Naive B cell (primary cell): ENCODE data around the gene LPCAT2. TPM values are rescaled to one million over a fixed set of nuclear protein-coding genes. Genes with fewer than 3 reads are reported as not detected.

Experiments used
- ATAC-seq, 2 donors: fragments of 150-1000 bp; cut with Tn5 transposase; 2 replicates each; pipeline ENCODE4 v1.10.0; 2021; ENCODE audit warnings: low read depth in 2 of 2, mild to moderate bottlenecking in 2 of 2, moderate library complexity in 2 of 2
- DNase-seq: peaks from one replicate; pipeline ENCODE4 v3.0.0; 2022
- H3K27ac Mint-ChIP-seq, 6 donors: one replicate each; pipeline ENCODE4 v1.8.0; 2020 to 2022; ENCODE audit warnings: mild to moderate bottlenecking in 6 of 6, mixed read lengths in 6 of 6, moderate library complexity in 5 of 6, inconsistent platforms in 2 of 6
- H3K27me3 Mint-ChIP-seq, 3 donors: one replicate each; pipeline ENCODE4 v1.8.0; 2021 to 2022; ENCODE audit warnings: mixed read lengths in 3 of 3, mild to moderate bottlenecking in 1 of 3
- H3K36me3 Mint-ChIP-seq, 2 donors: one replicate each; pipeline ENCODE4 v1.8.0; 2020 to 2022; ENCODE audit warnings: mixed read lengths in 2 of 2, inconsistent platforms in 1 of 2, mild to moderate bottlenecking in 1 of 2
- H3K4me1 Mint-ChIP-seq, 3 donors: one replicate each; pipeline ENCODE4 v1.8.0; 2020 to 2022; ENCODE audit warnings: mixed read lengths in 3 of 3, inconsistent platforms in 1 of 3, mild to moderate bottlenecking in 1 of 3, moderate library complexity in 1 of 3
- H3K4me3 Mint-ChIP-seq, 8 donors: one replicate each; pipeline ENCODE4 v1.8.0; 2020 to 2022; ENCODE audit warnings: mild to moderate bottlenecking in 8 of 8, mixed read lengths in 8 of 8, moderate library complexity in 8 of 8, inconsistent platforms in 2 of 8
- H3K9me3 Mint-ChIP-seq, 7 donors: one replicate each; pipeline ENCODE4 v1.8.0; 2020 to 2022; ENCODE audit warnings: mixed read lengths in 7 of 7, mild to moderate bottlenecking in 5 of 7, inconsistent platforms in 2 of 7, moderate library complexity in 1 of 7
- polyA plus RNA-seq, 6 donors: library from polyadenylated mRNA; unstranded; fragments of 300-500 nt; fragmentation: Illumina TruSeq; gene quantifications; one replicate each; pipeline ENCODE4 v1.2.3, GENCODE V29; 2021; ENCODE audit warnings: low read depth in 6 of 6

Gene LPCAT2
- polyA plus RNA-seq, 6 donors from 2014 or later = 0.53 to 1.3 (median 0.61) TPM; not detected in 1

GRCh38 chr16:55501549-55502322, 7.1 kb upstream of the LPCAT2 start:
- peaks cover 4 to 8% (median 5%) of the 10 kb centered on the region in 3 donors for H3K27me3 Mint-ChIP-seq
- ATAC-seq (no peak), DNase-seq (no peak)
- no peak overlapping the region for H3K27ac Mint-ChIP-seq
- H3K4me3 Mint-ChIP-seq = peak overlapping the region in 1 of 8 donors; percentile 7
- H3K36me3 Mint-ChIP-seq = no peaks in the 10 kb centered on the region
- no peaks in the 10 kb centered on the region for H3K9me3 Mint-ChIP-seq
- H3K4me1 Mint-ChIP-seq = no peaks in the 10 kb centered on the region

GRCh38 chr16:55502801-55503366, 6.0 kb upstream of the LPCAT2 start:
- H3K4me1 Mint-ChIP-seq = no peaks in the 10 kb centered on the region
- H3K27ac Mint-ChIP-seq = no peak overlapping the region
- peaks cover 0 to 2% (median 0%) of the 10 kb centered on the region in 7 donors for H3K9me3 Mint-ChIP-seq
- H3K4me3 Mint-ChIP-seq = no peak overlapping the region
- H3K36me3 Mint-ChIP-seq = no peaks in the 10 kb centered on the region
- H3K27me3 Mint-ChIP-seq = peaks cover 0 to 12% (median 5%) of the 10 kb centered on the region in 3 donors
- ATAC-seq = no peak
- DNase-seq = no peak

GRCh38 chr16:55503726-55504550, 4.9 kb upstream of the LPCAT2 start:
- Mint-ChIP-seq H3K9me3 (peaks cover 0 to 2% (median 0%) of the 10 kb centered on the region in 7 donors), H3K4me3 (no peak overlapping the region), H3K4me1 (peaks cover 5 to 6% (median 6%) of the 10 kb centered on the region in 3 donors), H3K27ac (no peak overlapping the region), H3K36me3 (no peaks in the 10 kb centered on the region), H3K27me3 (peaks cover 6 to 22% (median 8%) of the 10 kb centered on the region in 3 donors)
- ATAC-seq (no peak), DNase-seq (no peak)

- DNase-seq (no peak), ATAC-seq (no peak)
- H3K4me1 Mint-ChIP-seq = peaks cover 13 to 16% (median 16%) of the 10 kb centered on the region in 3 donors
- peaks cover 13 to 35% (median 14%) of the 10 kb centered on the region in 3 donors for H3K27me3 Mint-ChIP-seq
- peaks cover 0 to 2% (median 0%) of the 10 kb centered on the region in 7 donors for H3K9me3 Mint-ChIP-seq
- H3K36me3 Mint-ChIP-seq = no peaks in the 10 kb centered on the region
- H3K27ac Mint-ChIP-seq = peak overlapping the region in 1 of 6 donors; percentile 22
- no peak overlapping the region for H3K4me3 Mint-ChIP-seq
Measured at GRCh38 chr16:55505333-55506015, 3.4 kb upstream of the LPCAT2 start.

GRCh38 chr16:55506083-55506482, 2.8 kb upstream of the LPCAT2 start:
- no peak for ATAC-seq
- no peak overlapping the region for H3K27ac Mint-ChIP-seq
- no peak for DNase-seq

GRCh38 chr16:55506708-55507107, 2.2 kb upstream of the LPCAT2 start:
- Mint-ChIP-seq H3K9me3 (peaks cover 0 to 4% (median 0%) of the 10 kb centered on the region in 7 donors), H3K4me3 (no peak overlapping the region), H3K36me3 (peaks cover 0 to 1% of the 10 kb centered on the region in 2 donors), H3K27me3 (peaks cover 13 to 35% (median 14%) of the 10 kb centered on the region in 3 donors), H3K4me1 (peaks cover 13 to 16% (median 16%) of the 10 kb centered on the region in 3 donors), H3K27ac (no peak overlapping the region)
- DNase-seq (no peak), ATAC-seq (no peak)

More at GRCh38 chr16:55506083-55506482, 2.8 kb upstream of the LPCAT2 start:
- H3K4me3 Mint-ChIP-seq = no peak overlapping the region
- no peaks in the 10 kb centered on the region for H3K36me3 Mint-ChIP-seq
- H3K9me3 Mint-ChIP-seq = peaks cover 0 to 2% (median 0%) of the 10 kb centered on the region in 7 donors
- peaks cover 13 to 16% (median 16%) of the 10 kb centered on the region in 3 donors for H3K4me1 Mint-ChIP-seq
- H3K27me3 Mint-ChIP-seq = peaks cover 13 to 35% (median 14%) of the 10 kb centered on the region in 3 donors

GRCh38 chr16:55508271-55508921, 476 bp upstream of the LPCAT2 start:
- ATAC-seq (no peak), DNase-seq (no peak)
- peaks cover 13 to 35% (median 14%) of the 10 kb centered on the region in 3 donors for H3K27me3 Mint-ChIP-seq
- peaks cover 3 to 21% (median 12%) of the 10 kb centered on the region in 7 donors for H3K9me3 Mint-ChIP-seq
- peaks cover 11 to 12% of the 10 kb centered on the region in 2 donors for H3K36me3 Mint-ChIP-seq
- H3K4me3 Mint-ChIP-seq = peak overlapping the region; percentile 59 to 92 (median 80)
- H3K4me1 Mint-ChIP-seq = peaks cover 13 to 16% (median 16%) of the 10 kb centered on the region in 3 donors
- peak overlapping the region in 2 of 6 donors; percentile 26 to 56 for H3K27ac Mint-ChIP-seq

- Mint-ChIP-seq H3K4me1 (peaks cover 13 to 16% (median 16%) of the 10 kb centered on the region in 3 donors), H3K9me3 (peaks cover 3 to 25% (median 12%) of the 10 kb centered on the region in 7 donors), H3K36me3 (peaks cover 13 to 14% of the 10 kb centered on the region in 2 donors), H3K27me3 (peaks cover 13 to 35% (median 14%) of the 10 kb centered on the region in 3 donors), H3K27ac (no peak overlapping the region), H3K4me3 (peak overlapping the region; percentile 71 to 92 (median 80))
- DNase-seq = no peak
- ATAC-seq = peak in 1 of 2 donors; percentile 33
Measured at GRCh38 chr16:55510185-55510805, 1.4 kb downstream of the LPCAT2 start.

GRCh38 chr16:55512941-55513340, 4.1 kb downstream of the LPCAT2 start:
- DNase-seq (no peak), ATAC-seq (no peak)
- peaks cover 3 to 25% (median 12%) of the 10 kb centered on the region in 7 donors for H3K9me3 Mint-ChIP-seq
- no peak overlapping the region for H3K27ac Mint-ChIP-seq
- peaks cover 13 to 16% (median 16%) of the 10 kb centered on the region in 3 donors for H3K4me1 Mint-ChIP-seq
- peaks cover 13 to 14% of the 10 kb centered on the region in 2 donors for H3K36me3 Mint-ChIP-seq
- H3K27me3 Mint-ChIP-seq = peaks cover 11 to 23% (median 14%) of the 10 kb centered on the region in 3 donors
- no peak overlapping the region for H3K4me3 Mint-ChIP-seq

- ATAC-seq (no peak), DNase-seq (no peak)
- no peak overlapping the region for H3K4me3 Mint-ChIP-seq
- peaks cover 13 to 14% of the 10 kb centered on the region in 2 donors for H3K36me3 Mint-ChIP-seq
- H3K27me3 Mint-ChIP-seq = peaks cover 6 to 16% (median 12%) of the 10 kb centered on the region in 3 donors
- H3K27ac Mint-ChIP-seq = peak overlapping the region in 1 of 6 donors; percentile 7
- peaks cover 3 to 30% (median 12%) of the 10 kb centered on the region in 7 donors for H3K9me3 Mint-ChIP-seq
- peaks cover 10 to 14% (median 13%) of the 10 kb centered on the region in 3 donors for H3K4me1 Mint-ChIP-seq
Measured at GRCh38 chr16:55513616-55514015, 4.7 kb downstream of the LPCAT2 start.

- DNase-seq = no peak
- no peak for ATAC-seq
- Mint-ChIP-seq H3K36me3 (peaks cover 13 to 14% of the 10 kb centered on the region in 2 donors), H3K27me3 (peaks cover 0 to 1% (median 0%) of the 10 kb centered on the region in 3 donors), H3K9me3 (peaks cover 3 to 30% (median 14%) of the 10 kb centered on the region in 7 donors), H3K4me3 (no peak overlapping the region), H3K27ac (no peak overlapping the region), H3K4me1 (peaks cover 0 to under 1% (median 0%) of the 10 kb centered on the region in 3 donors)
Measured at GRCh38 chr16:55515111-55515510, 6.2 kb downstream of the LPCAT2 start.

GRCh38 chr16:55521792-55522191, 12.9 kb downstream of the LPCAT2 start:
- DNase-seq = no peak
- H3K4me3 Mint-ChIP-seq = no peak overlapping the region
- H3K27ac Mint-ChIP-seq = no peak overlapping the region
- H3K4me1 Mint-ChIP-seq = no peaks in the 10 kb centered on the region
- peaks cover 0 to 15% (median 9%) of the 10 kb centered on the region in 7 donors for H3K9me3 Mint-ChIP-seq
- ATAC-seq = no peak
- H3K36me3 Mint-ChIP-seq = no peaks in the 10 kb centered on the region
- no peaks in the 10 kb centered on the region for H3K27me3 Mint-ChIP-seq
